Islet of Langerhans (tissue), 1 donor: ENCODE data around the gene PDE3B.
"Not testable (repeated sequence)": the region's sequence is repeated elsewhere in the genome, so short reads cannot be mapped to it uniquely, and the experiment has no call there.

Experiments
- FAIRE-seq: peaks from one replicate; lab custom pipeline; 2011; peaks lifted over from hg19 to GRCh38; lab: Jason Lieb, UNC

The PDE3B gene

DNA sequence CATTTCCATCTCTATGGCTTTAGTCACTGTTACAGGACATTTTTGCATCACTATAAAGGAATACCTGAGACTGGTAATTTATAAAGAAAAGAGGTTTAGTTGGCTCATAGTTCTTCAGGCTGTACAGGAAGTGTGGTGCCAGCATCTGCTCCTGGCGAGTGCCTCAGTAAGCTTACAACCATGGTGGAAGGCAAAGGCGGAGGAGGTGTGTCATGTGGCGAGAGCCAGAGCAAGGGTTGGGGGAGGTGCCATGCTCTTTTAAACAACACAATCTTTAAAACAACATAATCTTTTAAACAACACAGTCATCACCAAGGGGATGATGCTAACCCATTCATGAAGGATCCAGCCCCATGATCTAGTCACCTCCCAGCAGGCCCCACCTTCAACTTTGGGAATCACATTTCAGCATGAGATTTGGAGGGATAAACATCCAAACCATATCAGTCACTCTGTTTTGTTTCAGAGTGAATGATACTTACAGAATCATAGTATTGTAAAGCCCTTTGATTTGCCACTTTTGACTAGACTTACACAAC is 103.3 kb downstream of the PDE3B start:
- no peak for FAIRE-seq

- peak; percentile 36 for FAIRE-seq
These were observed 104.5 kb downstream of the PDE3B start for GRCh38 chr11:14748090-14748489.

DNA sequence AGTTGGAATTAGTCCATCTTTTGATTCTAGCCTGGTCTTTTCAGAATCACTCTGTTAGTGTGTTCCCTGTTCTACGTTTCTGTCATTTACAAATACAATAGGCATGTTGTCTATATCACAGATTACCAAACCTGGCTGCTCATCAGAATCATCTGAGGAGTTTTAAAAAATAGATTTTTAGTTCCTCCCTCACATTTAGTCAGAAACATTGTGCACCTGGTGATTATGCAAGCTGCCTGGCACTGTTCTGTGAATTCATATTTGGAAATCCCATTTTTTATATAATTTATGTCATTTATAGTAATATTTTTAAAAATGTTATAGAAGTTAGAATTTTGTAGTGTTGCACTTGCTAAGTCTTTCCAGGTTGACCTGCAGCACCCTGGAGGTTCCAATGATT is 107.3 kb downstream of the PDE3B start:
- no peak for FAIRE-seq

- FAIRE-seq: no peak
These were observed 108.4 kb downstream of the PDE3B start for GRCh38 chr11:14751975-14752407.

- FAIRE-seq: no peak
These were observed 111.5 kb downstream of the PDE3B start for GRCh38 chr11:14755140-14755539.

- no peak for FAIRE-seq
These were observed 112.7 kb downstream of the PDE3B start for GRCh38 chr11:14756349-14756748.

DNA sequence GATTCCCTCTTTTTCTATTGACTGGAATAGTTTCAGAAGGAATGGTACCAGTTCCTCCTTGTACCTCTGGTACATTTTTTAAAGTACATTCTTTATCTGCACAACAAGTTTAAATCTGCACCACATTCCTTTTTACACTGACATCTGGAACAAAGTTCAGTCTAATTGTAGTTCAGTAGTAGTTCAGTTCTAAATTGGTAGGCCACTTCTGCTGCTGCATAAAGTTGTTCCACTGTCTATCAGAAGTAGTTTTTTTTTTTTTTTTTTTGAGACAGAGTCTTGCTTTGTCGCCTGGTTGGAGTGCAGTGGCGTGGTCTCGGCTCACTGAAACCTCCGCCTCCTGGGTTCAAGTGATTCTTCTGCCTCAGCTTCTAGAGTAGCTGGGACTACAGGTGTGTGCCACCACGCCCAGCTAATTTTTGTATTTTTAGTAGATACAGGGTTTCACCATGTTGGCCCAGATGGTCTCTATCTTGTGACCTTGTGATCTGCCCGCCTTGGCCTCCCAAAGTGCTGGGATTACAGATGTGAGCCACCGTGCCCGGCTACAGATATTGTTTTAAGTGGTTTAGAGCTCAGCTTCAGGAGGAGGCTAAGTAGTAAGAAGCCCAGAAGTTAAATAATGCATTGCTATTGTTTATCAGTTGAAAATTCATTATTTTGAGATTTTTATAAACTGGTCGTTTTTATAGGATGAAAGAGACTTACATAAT is 115.9 kb downstream of the PDE3B start:
- FAIRE-seq: not testable (repeated sequence)

GRCh38 chr11:14764179-14764578 is 120.6 kb downstream of the PDE3B start:
- FAIRE-seq: no peak

- FAIRE-seq: peak; percentile 41
These were observed 121.2 kb downstream of the PDE3B start for GRCh38 chr11:14764579-14765527.

DNA sequence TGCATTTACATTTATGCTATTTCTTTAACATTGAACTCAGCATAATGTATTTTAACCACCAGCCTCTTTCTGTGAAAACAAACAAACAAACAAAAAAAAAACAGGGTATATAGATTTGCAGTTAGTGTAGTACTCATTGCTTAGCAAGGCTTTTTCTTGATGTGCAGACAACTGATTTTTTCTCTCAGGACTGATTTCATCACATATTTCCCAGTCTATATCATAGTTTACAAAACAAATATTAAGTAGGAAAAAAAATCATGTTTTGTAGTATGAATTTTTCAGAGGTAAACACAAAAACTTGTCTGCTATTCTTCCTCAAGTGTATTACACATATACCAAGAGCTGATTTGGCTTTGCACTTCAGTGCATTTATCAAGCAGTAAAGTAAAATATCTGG is 123.0 kb downstream of the PDE3B start:
- no peak for FAIRE-seq

DNA sequence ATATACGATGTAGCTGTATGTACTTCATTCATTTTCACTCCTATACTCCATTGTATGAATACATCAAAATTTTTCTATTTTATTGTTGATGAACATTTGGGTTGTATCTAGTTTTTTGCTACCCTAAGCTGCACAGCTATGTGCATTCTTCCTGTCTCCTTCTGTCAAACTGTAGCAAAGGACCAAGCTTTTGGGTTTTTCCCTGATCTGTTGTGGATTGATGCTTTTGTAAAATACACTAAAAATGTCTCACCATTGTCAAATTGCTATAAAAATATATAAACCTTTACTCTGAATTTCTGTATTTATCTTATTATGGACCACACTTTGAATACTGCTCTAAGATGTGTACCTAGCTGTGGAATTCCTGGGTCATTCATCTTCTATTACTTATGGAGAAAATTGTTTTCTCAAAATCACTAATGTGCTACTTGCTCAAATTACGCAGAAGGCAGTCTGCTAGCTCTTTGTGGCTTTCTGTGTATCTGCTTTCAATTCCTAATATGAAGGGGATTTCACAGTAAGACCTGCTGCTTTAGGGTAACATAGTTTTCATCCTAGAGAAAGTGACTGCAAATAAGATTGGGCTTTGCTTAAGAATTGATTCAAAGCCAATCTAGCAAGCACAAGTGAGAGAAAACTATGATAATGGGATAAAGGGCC is 125.1 kb downstream of the PDE3B start:
- no peak for FAIRE-seq

- FAIRE-seq: no peak
These were observed 130.2 kb downstream of the PDE3B start for GRCh38 chr11:14773755-14774154.

DNA sequence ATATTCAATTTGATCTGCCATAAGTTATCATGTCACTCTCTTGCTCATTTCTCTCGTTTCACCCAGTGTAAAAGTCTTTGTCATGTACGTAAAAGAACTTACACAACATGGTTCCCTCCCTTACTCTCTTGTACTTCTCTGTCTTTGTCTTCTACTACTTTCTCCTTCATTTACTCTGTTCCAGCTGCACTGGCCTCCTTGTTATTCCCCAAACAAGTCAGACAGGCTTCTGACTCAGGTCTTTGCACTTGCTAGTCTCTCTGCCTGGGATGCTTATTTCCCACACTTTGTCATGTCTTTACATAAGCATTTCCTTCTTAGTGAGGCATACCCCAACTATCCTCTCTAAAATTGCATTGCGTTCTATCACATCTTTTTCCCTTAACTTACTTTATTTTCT is 131.1 kb downstream of the PDE3B start:
- FAIRE-seq: no peak

DNA sequence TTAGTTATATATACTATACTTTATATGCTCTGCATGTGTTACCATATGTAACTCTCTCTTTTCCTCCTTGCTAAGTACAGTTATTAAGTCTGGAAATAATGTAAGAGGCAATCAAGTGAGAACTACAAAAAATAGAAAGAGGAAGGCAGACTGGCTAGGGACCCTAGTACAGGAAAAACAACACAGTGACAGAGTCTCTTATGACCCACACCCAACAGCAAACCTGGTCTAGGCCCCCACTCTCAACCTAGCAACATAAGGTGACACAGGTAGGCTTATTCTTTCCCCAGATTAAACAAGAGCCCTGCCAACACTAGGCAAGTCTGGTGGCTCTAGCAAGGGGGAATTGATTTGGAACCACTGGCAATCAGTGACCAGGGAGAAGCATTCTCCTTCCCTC is 132.3 kb downstream of the PDE3B start:
- FAIRE-seq: no peak

DNA sequence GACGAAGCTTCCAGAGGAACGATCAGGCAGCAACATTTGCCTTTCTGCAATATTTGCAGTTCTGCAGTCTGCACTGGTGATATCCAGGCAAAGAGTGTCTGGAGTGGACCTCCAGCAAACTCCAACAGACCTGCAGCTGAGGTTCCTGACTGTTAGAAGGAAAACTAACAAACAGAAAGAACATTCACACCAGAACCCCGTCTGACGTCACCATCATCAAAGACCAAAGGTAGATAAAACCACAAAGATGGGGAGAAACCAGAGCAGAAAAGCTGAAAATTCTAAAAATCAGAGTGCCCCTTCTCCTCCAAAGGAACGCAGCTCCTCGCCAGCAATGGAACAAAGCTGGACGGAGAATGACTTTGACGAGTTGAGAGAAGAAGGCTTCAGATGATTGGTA is 134.9 kb downstream of the PDE3B start:
- not testable (repeated sequence) for FAIRE-seq

GRCh38 chr11:14783788-14784187 is 140.2 kb downstream of the PDE3B start:
- FAIRE-seq: no peak

- peak; percentile 70 for FAIRE-seq
These were observed 140.6 kb downstream of the PDE3B start for GRCh38 chr11:14784230-14784629.

DNA sequence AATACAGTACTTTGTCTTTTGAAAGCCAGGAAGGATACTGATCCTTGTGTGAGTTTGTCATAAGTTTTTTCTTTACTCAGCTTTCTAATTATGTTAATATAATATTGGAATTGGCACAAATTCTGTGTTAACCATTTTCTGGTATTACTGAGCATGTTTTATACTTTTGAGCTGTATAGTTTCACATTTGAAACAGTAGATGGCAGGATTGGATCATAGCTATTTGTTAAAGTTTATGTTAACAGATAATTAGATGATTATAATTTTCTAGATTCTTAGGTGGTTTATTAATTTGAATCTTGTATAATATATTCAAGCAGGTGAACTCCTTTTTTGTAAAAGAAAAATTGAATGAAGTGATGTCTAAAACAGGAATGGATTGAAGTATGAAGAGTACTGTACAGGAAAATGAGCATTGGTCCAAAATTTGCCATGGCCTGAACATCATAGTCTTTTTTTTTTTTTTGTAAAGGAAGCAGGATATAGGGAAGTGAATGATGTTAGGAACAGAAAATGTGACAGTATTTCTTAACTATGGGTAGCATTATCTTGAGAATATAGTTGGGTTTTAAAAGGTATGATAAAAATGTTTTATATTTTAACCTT is 146.4 kb downstream of the PDE3B start:
- FAIRE-seq: peak; percentile 98

DNA sequence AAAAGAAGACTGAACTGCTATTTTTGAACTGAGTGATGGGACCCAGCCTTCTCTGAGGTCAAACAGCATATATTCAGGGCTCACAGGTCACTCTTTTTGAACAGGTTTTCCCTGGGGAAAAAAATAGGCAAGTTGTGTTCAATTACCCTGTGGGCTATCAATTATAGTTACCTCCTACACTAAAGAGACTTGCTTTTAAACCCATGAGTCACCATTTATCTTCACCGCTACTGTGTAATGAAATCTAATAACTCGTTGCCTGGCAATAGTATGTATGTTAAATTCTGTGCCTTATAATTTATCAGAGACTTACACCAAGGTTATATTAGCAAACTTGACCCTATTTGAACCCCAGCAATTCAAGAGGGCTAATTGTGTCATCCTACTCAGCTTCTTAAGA is 149.9 kb downstream of the PDE3B start:
- peak; percentile 79 for FAIRE-seq

GRCh38 chr11:14796028-14796427 is 152.4 kb downstream of the PDE3B start:
- not testable (repeated sequence) for FAIRE-seq

DNA sequence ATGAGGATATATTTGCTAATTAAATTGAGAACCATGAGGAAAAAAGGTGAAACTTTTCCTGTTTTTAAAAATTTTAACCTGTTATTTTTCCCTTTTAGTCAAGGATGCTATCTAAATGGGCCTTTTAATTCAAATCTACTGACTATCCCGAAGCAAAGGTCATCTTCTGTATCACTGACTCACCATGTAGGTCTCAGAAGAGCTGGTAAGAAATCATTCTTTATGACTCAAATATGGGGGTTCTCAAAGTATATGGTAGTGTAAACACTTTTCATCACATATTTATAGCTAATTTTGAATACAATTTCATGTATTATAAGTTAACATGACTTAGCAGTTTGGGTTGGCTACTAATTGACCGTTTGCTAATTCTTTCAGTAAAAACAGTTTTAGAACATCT is 160.2 kb downstream of the PDE3B start:
- no peak for FAIRE-seq

DNA sequence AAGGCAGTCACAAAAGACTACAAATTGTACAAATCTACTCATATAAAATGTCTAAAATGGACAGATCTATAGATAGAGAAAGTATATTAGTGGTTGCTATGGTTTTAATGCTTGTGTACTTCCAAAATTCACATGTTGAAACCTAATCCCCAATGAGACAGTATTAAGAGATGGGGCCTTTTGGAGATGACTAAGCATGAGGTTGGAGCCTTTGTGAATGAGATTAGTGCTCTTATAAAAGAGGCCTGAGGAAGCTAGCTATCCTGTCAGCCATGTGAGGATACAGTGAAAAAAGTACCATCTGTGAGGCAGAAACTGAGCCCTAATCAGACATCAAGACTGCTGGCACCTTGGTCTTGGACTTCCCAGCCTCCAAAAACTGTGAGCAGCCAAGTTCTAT is 165.9 kb downstream of the PDE3B start:
- FAIRE-seq: no peak
